GM19238 (cell line): ENCODE data around the gene DGKA.
A peak's percentile ranks its signal among the peaks of the same experiment; 100 is the strongest.

Source experiments
- DNase-seq: peaks from one replicate; pipeline ENCODE4 v3.0.0; 2011; ENCODE audit warnings: low spot score; ENCODE audit not compliant: insufficient read length

Gene DGKA

DNA sequence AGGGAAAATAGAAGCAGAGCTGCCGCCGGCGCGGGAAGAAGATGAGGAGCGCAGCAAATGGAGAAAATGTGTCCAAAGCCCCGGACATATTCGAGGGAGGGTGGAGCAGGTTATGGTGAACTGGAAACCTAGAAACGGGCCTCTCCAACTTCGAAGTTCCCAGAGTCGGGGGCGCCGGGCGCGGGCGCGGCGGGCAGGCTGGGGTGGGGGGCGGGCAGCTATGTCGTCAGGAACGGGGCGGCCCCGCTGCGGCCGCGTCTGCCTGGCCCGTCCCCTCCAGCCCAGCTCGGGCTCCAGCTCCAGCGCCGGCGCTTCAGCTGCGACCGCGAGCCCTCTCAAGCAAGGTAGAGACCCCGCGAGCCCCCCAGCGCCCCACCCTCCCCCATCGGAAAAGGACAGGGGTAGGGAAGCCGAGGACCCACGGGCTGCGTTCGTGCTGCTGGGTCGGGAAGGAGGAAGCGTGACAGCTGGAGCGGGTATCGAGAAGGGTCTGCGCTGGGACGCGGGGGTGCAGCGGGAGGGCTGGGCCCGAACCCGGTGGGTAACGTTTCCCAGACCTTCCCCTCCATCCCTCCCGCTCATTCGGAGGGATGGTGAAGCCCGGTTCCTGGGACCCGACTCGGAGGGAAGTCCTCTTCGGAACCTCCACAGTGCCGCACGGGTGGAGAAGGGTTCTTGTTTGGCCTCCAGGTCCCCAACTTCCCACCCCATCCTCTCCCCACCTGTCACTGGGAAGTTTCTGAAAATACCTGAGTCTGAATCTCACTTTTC is 1.0 kb downstream of the DGKA start:
- peak; percentile 41 for DNase-seq

DNA sequence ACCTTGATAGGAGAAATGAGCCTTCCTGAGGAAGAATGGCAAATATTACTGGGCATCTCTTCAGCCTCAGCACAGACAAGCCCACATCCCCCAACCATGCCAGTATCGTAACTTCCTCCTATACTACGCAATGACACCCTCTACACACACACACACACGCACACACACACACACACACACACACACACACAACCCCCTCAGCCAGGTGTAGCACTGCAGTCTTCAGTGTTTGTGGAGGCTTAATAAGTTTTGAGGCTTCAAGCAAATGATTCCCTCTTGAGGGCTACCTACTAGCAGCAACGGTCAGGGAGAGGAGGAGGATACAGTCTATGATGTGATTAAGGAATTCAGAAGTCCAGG is 1.6 kb downstream of the DGKA start:
- DNase-seq: peak; percentile 20

DNA sequence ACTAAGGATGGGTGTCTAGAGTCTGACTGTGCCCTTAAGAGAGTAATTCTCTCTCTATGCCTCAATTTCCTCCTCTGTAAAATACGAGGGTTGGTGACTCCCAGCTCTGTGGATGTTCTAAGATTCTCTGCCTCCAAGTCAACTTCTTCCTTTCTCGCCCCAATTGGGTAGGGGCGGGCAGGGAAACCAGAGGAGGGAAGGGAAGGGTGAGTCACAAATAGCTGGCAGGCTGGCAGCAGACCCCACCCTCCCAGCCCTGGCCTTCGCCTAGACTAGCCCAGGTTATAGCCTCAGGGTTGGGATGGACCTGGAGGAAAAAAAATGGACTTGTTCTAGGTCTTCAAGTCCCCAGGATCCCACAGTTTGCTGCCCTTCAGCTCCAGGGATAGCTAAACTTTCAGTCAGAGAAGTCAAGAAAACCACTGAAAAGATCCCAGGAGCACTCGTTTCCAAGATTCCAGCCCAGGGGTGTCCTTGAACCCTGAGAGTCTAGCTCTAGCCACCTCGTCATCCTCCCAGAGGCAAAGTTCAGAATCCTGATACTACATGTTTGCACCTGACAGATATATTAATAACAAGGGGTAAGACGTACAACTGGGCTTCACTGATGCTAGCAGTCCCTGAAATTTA is 2.3 kb downstream of the DGKA start:
- DNase-seq: no peak

DNA sequence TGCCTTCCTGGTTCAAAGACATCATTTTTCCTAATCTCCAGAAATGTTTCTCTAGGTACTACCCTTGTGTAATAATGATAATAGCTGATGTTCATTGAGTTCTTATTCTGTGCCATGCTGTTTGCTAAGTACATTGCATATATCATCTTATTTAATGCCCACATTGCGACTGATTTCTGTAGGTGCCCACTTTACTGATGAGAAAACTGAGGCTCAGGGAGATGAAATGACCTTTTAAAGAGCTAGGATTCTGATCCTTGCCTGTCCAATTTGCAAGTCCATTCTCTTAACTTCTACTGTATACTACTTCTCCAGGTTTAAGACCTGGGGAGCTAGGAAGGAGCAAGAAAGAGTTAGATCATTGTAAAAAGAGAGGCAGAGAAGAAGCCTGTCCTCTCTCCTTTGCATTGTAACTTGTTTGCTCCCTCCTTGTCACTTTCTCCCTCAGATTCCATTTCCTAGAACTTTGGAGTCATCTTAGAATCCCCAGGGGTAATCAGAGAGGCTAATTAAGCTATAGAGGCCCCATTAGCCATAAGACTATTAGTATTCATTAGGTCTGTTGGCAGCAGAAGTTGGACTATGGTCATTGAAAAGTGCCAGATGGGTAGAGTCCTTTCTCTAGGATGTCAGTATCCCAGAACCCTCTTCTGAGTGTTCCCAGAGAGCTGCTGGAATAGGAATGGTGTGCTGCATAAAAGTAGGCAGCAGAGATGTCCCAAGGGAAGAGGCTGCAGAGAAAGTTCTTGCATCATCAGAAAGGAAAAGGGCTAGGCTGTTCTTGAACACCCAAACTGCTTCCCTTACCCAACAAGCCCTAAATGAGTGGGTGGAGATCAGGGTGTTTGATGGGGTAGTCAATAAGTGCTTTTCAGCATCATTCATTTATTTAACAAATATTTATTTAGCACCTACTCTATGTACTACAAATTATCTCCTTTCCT is 3.1 kb downstream of the DGKA start:
- no peak for DNase-seq

DNA sequence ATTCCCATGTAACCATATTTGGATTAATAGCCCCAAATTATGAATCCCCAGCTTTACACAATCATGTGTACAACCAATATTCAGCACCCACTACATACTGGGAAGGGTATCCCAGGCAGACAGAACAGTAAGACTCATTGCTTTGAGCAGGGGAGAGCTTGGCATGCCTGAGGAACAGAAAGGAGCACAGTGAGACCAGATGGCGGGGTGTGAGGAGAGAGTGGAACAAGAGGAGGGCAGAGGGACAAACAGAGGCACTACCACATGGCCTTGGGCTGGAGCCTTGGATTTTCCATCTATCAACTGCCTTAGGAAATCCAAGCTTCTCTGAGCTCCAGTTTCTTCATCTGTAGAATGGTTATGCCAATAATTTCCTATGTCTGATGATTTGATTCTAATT is 3.8 kb downstream of the DGKA start:
- DNase-seq: no peak

DNA sequence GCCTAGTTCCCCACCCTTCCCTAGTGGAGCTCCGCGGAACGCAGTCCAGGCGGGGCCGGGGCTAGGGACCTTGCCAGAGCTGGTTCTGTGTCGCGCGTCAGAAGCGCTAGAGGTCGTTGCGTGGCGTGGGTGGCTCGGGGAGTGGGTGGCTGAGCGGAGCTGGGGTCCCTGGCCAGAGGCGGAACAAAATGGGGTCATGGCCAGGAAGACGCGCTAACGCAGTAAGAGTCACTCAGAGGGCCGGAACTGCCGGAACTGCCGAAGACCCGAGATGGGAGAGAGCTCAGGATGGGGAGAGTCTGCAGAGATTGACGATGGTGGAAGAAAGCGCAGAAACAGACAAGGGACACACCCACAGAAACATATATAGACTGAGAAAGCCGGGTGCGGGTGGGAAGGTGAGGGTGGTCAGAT is 4.8 kb downstream of the DGKA start:
- DNase-seq: no peak

DNA sequence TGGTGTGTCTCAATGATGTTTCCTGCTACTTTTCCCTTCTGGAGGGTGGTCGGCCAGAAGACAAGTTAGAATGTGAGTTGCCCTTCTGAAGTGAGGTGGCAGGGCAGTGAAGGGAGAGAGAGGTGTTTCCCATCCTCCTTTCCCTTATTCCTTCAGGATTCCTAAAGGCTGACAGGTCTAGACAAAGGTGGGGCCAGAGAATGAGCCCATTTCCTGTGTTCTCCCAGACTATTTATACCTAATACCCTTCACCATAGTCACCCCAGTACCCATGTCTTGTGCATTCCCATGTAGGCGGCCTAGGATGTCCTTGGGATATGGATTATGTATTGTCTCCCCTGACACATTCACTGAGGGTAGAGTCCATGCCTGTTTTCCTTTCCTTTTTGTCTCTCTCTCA is 7.0 kb downstream of the DGKA start:
- DNase-seq: no peak

DNA sequence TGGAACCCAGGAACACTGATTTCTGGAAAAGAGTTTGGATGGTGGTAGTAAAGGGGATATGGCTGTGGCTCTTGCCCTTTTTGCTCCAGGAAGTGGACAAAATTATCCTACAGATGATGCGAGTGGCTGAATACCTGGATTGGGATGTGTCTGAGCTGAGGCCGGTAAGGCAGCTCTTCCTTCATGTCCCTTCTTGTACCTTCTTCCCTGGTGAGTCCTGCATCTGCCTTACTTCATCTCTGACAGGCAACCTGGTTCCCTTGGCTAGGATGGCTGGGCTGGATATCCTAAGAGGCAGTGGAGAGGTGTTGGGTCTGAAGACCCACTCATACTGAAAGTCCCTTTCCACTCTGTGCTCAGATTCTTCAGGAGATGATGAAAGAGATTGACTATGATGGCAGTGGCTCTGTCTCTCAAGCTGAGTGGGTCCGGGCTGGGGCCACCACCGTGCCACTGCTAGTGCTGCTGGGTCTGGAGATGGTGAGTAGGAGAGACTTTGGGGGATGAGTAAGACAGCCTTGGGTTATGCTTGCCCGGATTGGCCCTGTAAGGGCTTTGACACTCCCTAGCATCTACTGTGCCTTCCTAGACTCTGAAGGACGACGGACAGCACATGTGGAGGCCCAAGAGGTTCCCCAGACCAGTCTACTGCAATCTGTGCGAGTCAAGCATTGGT is 8.0 kb downstream of the DGKA start:
- DNase-seq: no peak

DNA sequence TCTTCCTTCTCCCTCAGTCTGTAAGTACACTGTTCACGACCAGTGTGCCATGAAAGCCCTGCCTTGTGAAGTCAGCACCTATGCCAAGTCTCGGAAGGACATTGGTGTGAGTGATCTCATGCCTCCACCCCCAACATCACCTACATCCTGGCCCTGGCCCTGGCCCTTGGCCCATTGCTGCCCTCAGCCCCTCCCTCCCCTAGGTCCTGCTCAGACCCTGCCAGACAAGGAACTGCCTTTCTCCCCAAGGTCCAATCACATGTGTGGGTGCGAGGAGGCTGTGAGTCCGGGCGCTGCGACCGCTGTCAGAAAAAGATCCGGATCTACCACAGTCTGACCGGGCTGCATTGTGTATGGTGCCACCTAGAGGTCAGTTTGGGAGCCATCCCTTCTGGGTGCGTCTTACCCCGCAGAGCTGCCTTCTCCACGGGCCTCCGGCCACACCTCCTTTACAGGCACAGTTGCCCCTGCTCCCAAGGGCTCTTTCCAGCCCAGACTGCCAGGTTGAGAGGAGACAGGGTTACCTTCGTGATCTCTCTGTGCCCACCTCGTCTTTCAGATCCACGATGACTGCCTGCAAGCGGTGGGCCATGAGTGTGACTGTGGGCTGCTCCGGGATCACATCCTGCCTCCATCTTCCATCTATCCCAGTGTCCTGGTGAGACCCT is 9.2 kb downstream of the DGKA start:
- peak; percentile 80 for DNase-seq

DNA sequence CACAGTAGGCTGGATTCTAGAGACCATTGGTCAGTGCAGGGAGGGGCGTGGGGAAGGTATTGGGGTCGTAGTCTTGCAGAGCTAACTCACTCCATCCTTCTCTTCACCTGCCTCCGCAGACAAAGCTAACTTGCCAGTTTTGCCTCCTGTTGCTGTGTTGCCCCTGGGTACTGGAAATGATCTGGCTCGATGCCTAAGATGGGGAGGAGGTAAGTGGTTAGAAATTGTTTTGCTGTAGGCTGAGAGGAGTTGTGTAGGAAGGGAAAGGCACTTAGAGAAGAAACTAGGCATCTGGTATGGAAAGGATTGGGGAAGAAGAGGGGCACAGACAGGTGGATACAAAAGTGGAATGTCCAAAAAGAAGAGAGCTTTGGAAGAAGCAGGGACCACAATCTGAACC is 11.1 kb downstream of the DGKA start:
- no peak for DNase-seq

DNA sequence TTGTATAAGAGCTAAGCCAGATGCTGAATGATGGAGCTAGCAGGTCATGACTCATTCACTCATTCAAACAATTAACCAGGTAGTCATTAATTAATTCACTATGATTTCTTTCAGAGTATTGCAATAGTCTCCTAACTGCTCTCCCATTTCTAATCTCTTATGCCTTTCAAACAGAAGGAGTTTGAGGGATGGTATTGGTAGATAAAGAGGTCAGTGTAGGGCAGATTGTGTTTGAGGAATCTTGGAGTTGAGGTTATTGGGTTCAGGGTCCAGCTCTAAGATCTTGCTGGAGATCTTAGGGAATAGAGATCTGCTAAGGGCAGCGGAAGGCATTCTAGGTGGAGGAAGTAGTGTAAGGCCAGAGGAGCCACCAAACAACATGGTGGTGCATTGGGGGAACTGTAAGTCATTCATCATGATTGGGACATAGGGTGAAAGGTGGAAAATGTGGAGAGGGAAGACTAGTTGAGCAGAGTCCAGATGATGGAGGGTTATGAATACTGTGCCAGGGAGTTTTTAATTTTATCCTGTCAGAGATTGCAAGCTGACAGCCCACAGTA is 11.7 kb downstream of the DGKA start:
- DNase-seq: no peak

DNA sequence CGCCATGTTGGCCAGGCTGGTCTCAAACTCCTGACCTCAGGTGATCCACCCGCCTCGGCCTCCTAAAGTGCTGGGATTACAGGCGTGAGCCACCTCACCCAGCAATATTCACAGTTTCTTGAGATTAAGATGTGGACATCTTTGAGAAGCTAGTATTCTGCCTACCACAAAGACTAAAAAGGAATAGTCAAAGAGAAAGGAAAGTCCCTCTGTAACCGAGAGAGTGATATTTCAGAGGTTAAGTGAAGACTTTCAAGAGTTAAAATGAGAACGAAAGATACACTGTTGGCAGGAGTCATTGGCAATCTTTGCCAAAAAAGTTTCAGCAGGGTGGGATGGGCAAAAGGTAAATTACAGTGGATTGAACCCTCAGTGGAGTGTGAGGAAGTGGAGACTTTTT is 15.6 kb downstream of the DGKA start:
- no peak for DNase-seq

DNA sequence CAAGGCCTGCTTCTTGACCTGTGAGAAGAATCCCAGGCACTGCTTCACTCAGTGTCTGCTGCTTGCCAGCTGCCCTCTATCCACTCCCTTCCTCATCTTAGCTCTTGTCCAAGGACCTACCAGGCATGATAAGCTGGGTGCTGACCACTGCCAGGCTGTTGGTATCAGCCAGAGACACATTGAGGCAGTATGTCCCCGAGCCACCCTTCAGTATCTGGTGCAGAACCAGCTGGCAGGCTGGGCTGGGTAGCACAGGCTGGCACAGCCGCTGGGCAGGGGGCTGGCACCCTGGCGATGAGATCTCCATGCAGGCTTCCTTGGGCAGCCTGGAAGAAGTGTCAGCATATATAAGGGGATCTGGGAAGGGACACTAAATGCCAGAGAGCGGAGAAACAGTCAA is 24.4 kb downstream of the DGKA start:
- DNase-seq: no peak

DNA sequence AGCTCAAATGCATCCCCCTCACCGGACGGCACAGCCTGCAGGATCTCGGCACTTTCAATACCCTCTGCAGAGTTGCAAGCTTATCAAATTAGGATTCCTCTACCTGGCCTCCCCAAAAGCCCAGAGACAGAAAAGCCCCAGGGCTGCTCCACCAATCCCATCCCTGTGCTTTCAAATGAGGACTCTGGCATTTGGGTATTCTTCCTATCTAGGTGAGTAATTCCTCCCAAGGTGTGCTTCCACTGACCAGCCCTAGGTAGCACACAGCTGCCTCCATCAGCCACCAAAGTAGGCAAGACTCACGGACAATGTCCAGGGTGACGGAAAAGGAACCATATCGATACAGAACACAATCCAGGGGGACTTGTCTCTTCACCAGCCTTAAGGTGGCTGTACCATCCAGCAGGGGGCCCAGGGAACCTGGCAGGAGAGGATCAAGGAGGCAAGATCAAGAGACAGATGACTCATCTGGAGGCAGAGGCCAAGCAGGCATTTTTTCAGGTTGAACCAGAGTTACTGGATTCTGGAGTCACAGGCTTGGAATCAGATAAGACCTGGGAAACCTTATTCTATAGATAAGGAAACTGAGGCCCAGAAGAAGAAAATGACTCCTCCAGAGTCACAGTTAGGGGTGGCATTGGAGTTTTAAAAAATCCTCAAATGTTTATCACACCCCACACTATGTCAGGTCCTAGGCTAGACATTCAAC is 25.0 kb downstream of the DGKA start:
- no peak for DNase-seq

DNA sequence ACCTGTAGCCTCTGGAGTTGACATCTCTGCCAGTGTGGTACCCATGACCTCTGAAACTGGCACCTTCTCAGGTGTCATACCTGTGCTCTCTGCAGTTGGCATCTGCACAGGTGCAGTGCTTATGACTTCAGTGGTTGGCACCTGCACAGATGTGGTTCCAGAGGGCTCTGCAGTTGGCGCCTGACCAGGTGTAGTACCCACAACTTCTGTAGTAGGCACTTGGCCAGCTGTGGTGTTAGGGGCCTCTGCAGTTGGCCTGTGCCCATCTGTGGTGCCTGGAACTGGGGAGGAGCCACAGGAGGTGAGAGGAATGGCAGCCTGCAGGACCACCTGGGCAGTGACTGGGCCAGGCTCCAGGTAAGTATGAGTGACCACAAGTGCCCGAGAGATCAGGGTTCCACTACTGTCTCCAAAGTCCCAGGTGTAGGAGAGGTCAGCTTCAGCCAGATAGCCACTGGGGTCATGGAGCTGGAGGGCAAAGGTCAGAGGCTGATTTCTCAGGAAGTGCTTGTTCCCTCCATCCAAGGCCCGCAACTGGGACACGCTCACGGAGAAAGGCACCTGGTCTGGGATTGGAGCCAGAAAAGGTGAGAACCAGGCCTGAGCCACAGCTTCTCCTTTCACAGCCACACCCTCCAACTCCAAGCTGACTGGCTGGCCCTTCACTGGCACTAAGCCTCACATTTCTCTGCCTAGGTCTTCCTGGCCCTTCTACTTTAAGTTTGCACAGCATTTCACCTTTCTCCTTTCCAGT is 26.3 kb downstream of the DGKA start:
- no peak for DNase-seq

DNA sequence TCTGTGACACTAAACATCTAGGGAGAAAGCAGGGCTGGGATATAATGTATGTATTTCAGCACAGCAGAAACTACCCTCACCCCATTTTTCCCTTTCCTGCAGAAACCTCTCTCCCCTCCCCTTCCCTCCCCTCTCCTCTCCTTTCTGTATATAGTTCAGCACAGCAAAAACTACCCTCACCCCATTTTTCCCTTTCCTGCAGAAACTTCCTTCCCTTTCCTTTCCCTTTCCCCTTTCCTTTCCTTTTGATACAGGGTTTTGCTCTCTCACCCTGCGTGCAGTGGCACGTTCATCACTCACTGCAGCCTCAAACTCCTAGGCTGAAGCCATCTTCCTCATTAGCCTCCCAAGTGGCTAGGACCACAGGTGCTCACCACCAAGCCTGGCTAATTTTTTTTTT is 32.8 kb downstream of the DGKA start:
- no peak for DNase-seq

DNA sequence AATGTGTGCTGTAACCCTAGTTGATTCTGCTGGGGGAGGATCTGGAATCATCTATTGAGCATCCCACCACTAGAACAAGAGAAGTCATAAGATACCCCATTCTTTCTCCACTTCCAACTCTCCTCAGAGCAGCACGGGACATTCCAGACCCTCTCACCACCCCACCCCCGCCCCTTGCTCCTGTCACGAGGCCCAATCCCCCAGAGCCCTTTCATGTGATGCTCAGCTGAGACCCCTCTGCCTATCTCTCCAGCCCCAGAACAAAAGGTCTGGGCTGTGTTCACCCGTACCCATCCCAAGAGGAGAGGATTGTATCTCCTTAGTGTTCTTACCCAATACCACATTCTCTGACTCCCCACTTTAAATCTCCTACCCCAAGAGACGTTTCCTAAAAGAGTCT is 34.3 kb downstream of the DGKA start:
- DNase-seq: no peak

DNA sequence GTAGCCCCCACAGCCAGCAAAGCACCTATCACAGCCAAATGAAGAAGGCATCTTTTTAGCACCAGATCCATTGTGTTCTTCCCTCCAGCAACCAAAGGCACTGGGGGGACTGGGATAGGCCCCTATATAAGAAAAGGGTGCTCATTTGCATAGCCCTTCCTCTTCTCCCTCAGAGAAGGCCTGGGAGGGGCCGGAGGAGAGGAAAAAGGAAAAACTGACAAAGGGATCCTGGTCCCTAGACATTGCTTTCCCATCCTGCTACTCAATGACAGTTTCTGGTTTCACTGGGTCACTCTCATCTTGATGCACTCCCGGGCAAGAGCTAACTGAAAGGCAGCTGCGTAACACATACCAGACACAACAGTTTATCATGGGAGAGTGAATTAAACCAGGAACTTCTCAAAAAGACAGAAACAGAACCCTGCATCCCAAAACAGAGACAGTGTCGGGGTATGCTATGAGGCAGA is 35.0 kb downstream of the DGKA start, which contains the start of gene PMEL:
PMEL (minus strand) TSS at position 102 of the 467 bp plus-strand sequence; CDS start at position 71, 31 bp downstream.
- DNase-seq: no peak
